Spinal cord (tissue), 10 donors: ENCODE measurements around the gene GPR87. TPM values are rescaled to one million over a fixed set of nuclear protein-coding genes. Genes with fewer than 3 reads are reported as not detected.

Experiments used
- DNase-seq, 6 donors: peaks; one replicate each; pipeline versions ENCODE4 v3.0.0 to v3.0.0-alpha.2; 2013 to 2015; ENCODE audit warnings: low spot score in 6 of 6, low read depth in 4 of 6
- H3K27ac ChIP-seq: one replicate; pipeline ENCODE4 v1.5.1; 2013; ENCODE audit warnings: low read depth, low read length, control low read depth
- H3K27me3 ChIP-seq: one replicate; pipeline ENCODE4 v1.6.1; 2013; ENCODE audit warnings: low read length; ENCODE audit not compliant: control insufficient read depth, insufficient read depth
- H3K36me3 ChIP-seq: one replicate; pipeline ENCODE4 v1.6.1; 2013; ENCODE audit warnings: low read length; ENCODE audit not compliant: control insufficient read depth, insufficient read depth
- H3K4me1 ChIP-seq: one replicate; pipeline ENCODE4 v1.6.1; 2013; ENCODE audit warnings: low read length; ENCODE audit not compliant: control insufficient read depth, insufficient read depth
- H3K4me3 ChIP-seq: one replicate; pipeline ENCODE4 v1.5.1; 2013; ENCODE audit warnings: low read depth, low read length, control low read depth
- H3K9me3 ChIP-seq: one replicate; pipeline ENCODE4 v1.6.1; 2013; ENCODE audit warnings: low read length; ENCODE audit not compliant: control insufficient read depth, insufficient read depth
- WGBS: methylation state at CpG from one replicate; pipeline ENCODE4 v1.1.5; 2013; ENCODE audit warnings: missing lambda C conversion rate; ENCODE audit not compliant: insufficient coverage; 5-methylcytosine and 5-hydroxymethylcytosine counted together
- polyA plus RNA-seq, 2 donors: library from polyadenylated mRNA; unstranded; fragments of 120-200 nt; gene quantifications; one replicate each; pipeline ENCODE4 v1.2.1, GENCODE V29; 2013; ENCODE audit not compliant: insufficient read length in 2 of 2
- total RNA-seq, 2 donors: library from RNA; depleted of rRNA in 1 of 2; stranded (reverse); fragments of 120-200 nt in 1 of 2; fragments of >200 nt in 1 of 2; gene quantifications; one replicate each; pipeline versions ENCODE4 v1.2.3 to v1.2.4, GENCODE V29; 2013 to 2014
- donor health status: healthy.

GPR87 gene
- total and polyA plus RNA-seq, 4 donors = 0.12 TPM; not detected in 3

GRCh38 chr3:151259664-151260063 lies 57.0 kb downstream of the GPR87 start:
- Histone ChIP-seq H3K27ac (no peak overlapping the region), H3K27me3 (no peaks in the 10 kb centered on the region), H3K36me3 (no peaks in the 10 kb centered on the region), H3K4me1 (peaks cover 3% of the 10 kb centered on the region), H3K9me3 (no peaks in the 10 kb centered on the region), H3K4me3 (no peak overlapping the region)
- no peak for DNase-seq
- 71% methylated on average over 1 of the region's 3 CpGs for WGBS

GRCh38 chr3:151256749-151257148 lies 59.9 kb downstream of the GPR87 start:
- 83% methylated on average over 1 of the region's 1 CpG for WGBS
- Histone ChIP-seq H3K27ac (no peak overlapping the region), H3K9me3 (no peaks in the 10 kb centered on the region), H3K4me1 (no peaks in the 10 kb centered on the region), H3K27me3 (no peaks in the 10 kb centered on the region), H3K36me3 (no peaks in the 10 kb centered on the region), H3K4me3 (no peak overlapping the region)
- DNase-seq = no peak

DNA sequence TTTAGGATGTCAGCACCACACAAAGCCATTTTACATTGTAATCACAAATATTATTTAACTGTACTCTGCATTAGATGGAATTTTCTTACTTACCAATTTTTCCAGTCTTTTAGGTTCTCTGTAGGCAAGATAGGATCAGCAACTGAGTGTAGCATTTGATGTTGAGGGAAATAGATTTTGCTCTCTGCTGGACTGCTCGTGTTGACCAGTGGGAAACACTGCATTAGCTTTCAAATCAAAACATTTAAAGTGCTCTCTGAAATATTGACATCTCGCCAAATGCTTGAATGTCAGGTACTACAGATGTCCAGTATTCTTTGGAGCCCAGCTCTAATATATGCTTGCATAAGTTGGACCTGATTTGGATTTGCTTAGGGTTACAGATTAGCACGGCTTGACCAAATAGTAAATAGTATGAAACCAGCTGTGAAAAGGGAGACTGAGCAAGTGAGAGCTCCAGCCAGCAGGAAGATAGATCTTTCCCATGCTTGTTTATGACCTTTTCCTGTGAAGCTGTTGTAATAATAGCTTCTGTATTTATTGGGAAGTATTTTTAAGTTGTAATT lies 67.8 kb downstream of the GPR87 start:
- Histone ChIP-seq H3K9me3 (no peaks in the 10 kb centered on the region), H3K27me3 (no peaks in the 10 kb centered on the region), H3K4me1 (no peaks in the 10 kb centered on the region), H3K4me3 (no peak overlapping the region), H3K36me3 (no peaks in the 10 kb centered on the region), H3K27ac (no peak overlapping the region)
- peak in 1 of 6 donors; percentile 33 for DNase-seq
- WGBS = 94% methylated on average over 2 of the region's 3 CpGs

Other genes starting within 250 kb of the GPR87 start
- gene MED12L, start 231.2 kb downstream of the GPR87 start, total RNA-seq = 10 to 100 TPM; 11.9 to 12.5 TPM
- 10 to 100 TPM; 12.7 to 23.8 TPM for gene MED12L, start 231.2 kb downstream of the GPR87 start, polyA plus RNA-seq
- gene GPR171, start 113.6 kb downstream of the GPR87 start, total RNA-seq = under 1 TPM; 0.11 to 0.79 TPM
- not detected for gene GPR171, start 113.6 kb downstream of the GPR87 start, polyA plus RNA-seq
- gene P2RY14, start 38.3 kb downstream of the GPR87 start, total RNA-seq = 1 to 10 TPM; 6.1 to 8.9 TPM
- gene P2RY14, start 38.3 kb downstream of the GPR87 start, polyA plus RNA-seq = 1 to 10 TPM; 1.3 to 3.5 TPM
- 10 to 100 TPM in 1 of 2 donors, 1 to 10 TPM in 1; 5.8 to 15.3 TPM for gene P2RY13, start 12.7 kb upstream of the GPR87 start, total RNA-seq
- gene P2RY13, start 12.7 kb upstream of the GPR87 start, polyA plus RNA-seq = 10 to 100 TPM in 1 of 2 donors, 1 to 10 TPM in 1; 7.5 to 10.6 TPM
- gene P2RY12, start 67.9 kb upstream of the GPR87 start, total RNA-seq = 100 to 1,000 TPM in 1 of 2 donors, 10 to 100 TPM in 1; 64.9 to 167 TPM
- gene P2RY12, start 67.9 kb upstream of the GPR87 start, polyA plus RNA-seq = 100 to 1,000 TPM in 1 of 2 donors, 10 to 100 TPM in 1; 62.7 to 110 TPM
- 10 to 100 TPM in 1 of 2 donors, 1 to 10 TPM in 1; 9.7 to 13.1 TPM for gene IGSF10, start 144.2 kb upstream of the GPR87 start, total RNA-seq
- 1 to 10 TPM; 3.7 to 6.0 TPM for gene IGSF10, start 144.2 kb upstream of the GPR87 start, polyA plus RNA-seq